MM.1S (cell line): ENCODE data around the gene FGF1.

ENCODE experiments used
- DNase-seq: peaks from one replicate; pipeline ENCODE4 v3.0.0-alpha.2; 2015
- H2AFZ ChIP-seq: fragments of 300-600 bp; sonication (generic); 2 replicates; pipeline ENCODE4 v1.6.0; 2016; ENCODE audit warnings: antibody characterized with exemption, low read length
- H3F3A ChIP-seq: fragments of 300-600 bp; sonication (generic); 2 replicates; pipeline ENCODE4 v1.6.1; 2016; ENCODE audit warnings: mild to moderate bottlenecking, antibody characterized with exemption, low read length, moderate library complexity, mixed read lengths; ENCODE audit not compliant: insufficient read depth
- H3K27ac ChIP-seq: fragments of 300-600 bp; sonication (generic); 2 replicates; pipeline ENCODE4 v1.5.1; 2016; ENCODE audit warnings: mild to moderate bottlenecking, low read length
- H3K27me3 ChIP-seq: fragments of 300-600 bp; sonication (generic); replicated peaks from 2 replicates; pipeline ENCODE4 v1.6.0; 2016; ENCODE audit warnings: low read length; ENCODE audit not compliant: insufficient read depth
- H3K36me3 ChIP-seq: fragments of 300-600 bp; sonication (generic); replicated peaks from 2 replicates; pipeline ENCODE4 v1.6.1; 2016; ENCODE audit warnings: mild to moderate bottlenecking, low read length, mixed read lengths; ENCODE audit not compliant: insufficient read depth
- H3K4me1 ChIP-seq: fragments of 300-600 bp; sonication (generic); 2 replicates; pipeline ENCODE4 v1.6.1; 2016; ENCODE audit warnings: low read length, mixed read lengths
- H3K4me2 ChIP-seq: fragments of 300-600 bp; sonication (generic); 2 replicates; pipeline ENCODE4 v1.6.0; 2016; ENCODE audit warnings: low read depth, low read length
- H3K4me3 ChIP-seq: fragments of 300-600 bp; sonication (generic); 2 replicates; pipeline ENCODE4 v1.5.1; 2016; ENCODE audit warnings: low read length, mixed read lengths
- H3K79me2 ChIP-seq: fragments of 300-600 bp; sonication (generic); 2 replicates; pipeline ENCODE4 v1.6.1; 2016; ENCODE audit warnings: mixed run types, low read length, mixed read lengths
- H3K9ac ChIP-seq: fragments of 300-600 bp; sonication (generic); 2 replicates; pipeline ENCODE4 v1.6.1; 2016; ENCODE audit warnings: low read length, mixed read lengths
- H3K9me2 ChIP-seq: fragments of 300-600 bp; sonication (generic); replicated peaks from 2 replicates; pipeline ENCODE4 v1.6.1; 2016; ENCODE audit warnings: mild to moderate bottlenecking, low read length, mixed read lengths; ENCODE audit not compliant: insufficient read depth
- H3K9me3 ChIP-seq: fragments of 300-600 bp; sonication (generic); replicated peaks from 2 replicates; pipeline ENCODE4 v1.6.1; 2016; ENCODE audit warnings: mild to moderate bottlenecking, low read length, mixed read lengths; ENCODE audit not compliant: insufficient read depth
- H4K20me1 ChIP-seq: fragments of 300-600 bp; sonication (generic); 2 replicates; pipeline ENCODE4 v1.6.1; 2016; ENCODE audit warnings: mild to moderate bottlenecking, low read length, moderate library complexity, mixed read lengths; ENCODE audit not compliant: insufficient read depth
- EZH2 ChIP-seq: fragments of 300-600 bp; sonication (generic); optimal IDR thresholded peaks from 2 replicates; pipeline ENCODE3; 2017; ENCODE audit warnings: low read depth, mild to moderate bottlenecking, antibody characterized with exemption, low read length, mixed read lengths
- EZH2phosphoT487 ChIP-seq: fragments of 300-600 bp; sonication (generic); IDR thresholded peaks from 2 replicates; pipeline ENCODE4 v1.6.1; 2018; ENCODE audit warnings: antibody characterized with exemption, low read length
- TF ChIP-seq, protein P1 (sequence below): fragments of 300-600 bp; sonication (generic); IDR thresholded peaks from 2 replicates; pipeline ENCODE4 v1.5.1; 2016; ENCODE audit warnings: antibody characterized with exemption, low read length, mixed read lengths

The FGF1 gene

DNA sequence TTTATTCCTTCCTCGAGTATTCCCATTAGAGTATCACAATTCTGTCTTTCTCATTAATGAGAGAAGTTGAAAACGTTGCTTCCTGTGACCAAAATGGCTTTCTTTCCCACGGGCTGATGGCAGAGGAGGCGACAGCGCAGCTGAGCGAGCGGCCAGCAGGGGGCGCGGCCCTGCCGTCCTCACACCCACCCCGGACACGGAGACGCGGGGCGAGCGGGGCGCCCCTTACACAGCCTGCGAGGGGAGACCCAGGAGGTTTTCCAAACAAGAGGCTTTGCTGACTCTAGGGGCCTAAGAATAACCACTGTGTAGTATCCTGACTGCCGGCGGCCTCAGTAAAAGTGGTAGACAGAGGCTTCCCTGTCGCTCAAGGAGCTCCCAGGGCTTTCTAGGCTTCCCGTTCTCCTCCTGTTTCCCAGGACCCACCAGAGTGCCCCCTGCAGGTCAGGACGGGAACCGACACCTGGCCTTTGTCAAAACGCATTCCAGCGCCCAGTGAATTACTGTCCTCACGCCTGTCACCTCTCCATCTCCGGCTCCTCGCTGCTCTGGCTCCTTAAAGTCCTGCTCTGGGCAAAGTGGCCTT, 27.3 kb upstream of the FGF1 start:
- Histone ChIP-seq H3K79me2 (no peaks in the 10 kb centered on the region), H3K4me3 (peak overlapping the region; percentile 59), H3K9ac (no peak overlapping the region), H3K4me1 (no peaks in the 10 kb centered on the region), H2AFZ (peak overlapping the region; percentile 58), H3K27me3 (no peaks in the 10 kb centered on the region), H3F3A (no peaks in the 10 kb centered on the region), H3K9me3 (no peaks in the 10 kb centered on the region), H3K4me2 (peak overlapping the region; percentile 61), H3K9me2 (no peaks in the 10 kb centered on the region), H3K36me3 (no peaks in the 10 kb centered on the region), H4K20me1 (no peaks in the 10 kb centered on the region), H3K27ac (no peak overlapping the region)
- DNase-seq = peak; percentile 86
- TF ChIP-seq EZH2phosphoT487 = no peak
- TF ChIP-seq, protein P1, sequence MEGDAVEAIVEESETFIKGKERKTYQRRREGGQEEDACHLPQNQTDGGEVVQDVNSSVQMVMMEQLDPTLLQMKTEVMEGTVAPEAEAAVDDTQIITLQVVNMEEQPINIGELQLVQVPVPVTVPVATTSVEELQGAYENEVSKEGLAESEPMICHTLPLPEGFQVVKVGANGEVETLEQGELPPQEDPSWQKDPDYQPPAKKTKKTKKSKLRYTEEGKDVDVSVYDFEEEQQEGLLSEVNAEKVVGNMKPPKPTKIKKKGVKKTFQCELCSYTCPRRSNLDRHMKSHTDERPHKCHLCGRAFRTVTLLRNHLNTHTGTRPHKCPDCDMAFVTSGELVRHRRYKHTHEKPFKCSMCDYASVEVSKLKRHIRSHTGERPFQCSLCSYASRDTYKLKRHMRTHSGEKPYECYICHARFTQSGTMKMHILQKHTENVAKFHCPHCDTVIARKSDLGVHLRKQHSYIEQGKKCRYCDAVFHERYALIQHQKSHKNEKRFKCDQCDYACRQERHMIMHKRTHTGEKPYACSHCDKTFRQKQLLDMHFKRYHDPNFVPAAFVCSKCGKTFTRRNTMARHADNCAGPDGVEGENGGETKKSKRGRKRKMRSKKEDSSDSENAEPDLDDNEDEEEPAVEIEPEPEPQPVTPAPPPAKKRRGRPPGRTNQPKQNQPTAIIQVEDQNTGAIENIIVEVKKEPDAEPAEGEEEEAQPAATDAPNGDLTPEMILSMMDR = peak; percentile 94
- no peak for TF ChIP-seq EZH2

DNA sequence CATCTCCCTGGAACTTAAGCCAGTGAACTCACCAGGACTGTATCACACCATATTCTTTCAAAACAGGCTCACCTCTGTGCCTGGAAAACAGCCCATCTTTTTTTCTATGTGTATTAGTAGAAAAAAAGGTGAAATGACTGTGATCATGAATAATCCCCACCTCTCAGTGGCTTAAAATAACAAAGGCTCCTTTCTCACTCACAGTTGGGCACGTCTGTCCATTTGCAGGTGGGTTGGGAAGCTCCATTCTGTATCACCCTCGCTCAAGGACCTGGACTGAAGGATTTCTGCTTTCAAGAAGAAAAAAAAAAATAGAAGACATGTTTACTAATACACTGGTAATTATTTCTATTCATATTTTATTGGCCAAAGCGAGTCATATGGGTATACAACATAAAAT, 17.3 kb upstream of the FGF1 start:
- TF ChIP-seq EZH2 = no peak
- TF ChIP-seq, protein P1 = no peak
- no peak for TF ChIP-seq EZH2phosphoT487
- Histone ChIP-seq H3K9me3 (no peaks in the 10 kb centered on the region), H3K4me3 (no peak overlapping the region), H3K27me3 (no peaks in the 10 kb centered on the region), H3K4me2 (no peak overlapping the region), H3K9ac (no peak overlapping the region), H3K9me2 (no peaks in the 10 kb centered on the region), H3F3A (no peaks in the 10 kb centered on the region), H3K4me1 (no peaks in the 10 kb centered on the region), H2AFZ (no peak overlapping the region), H4K20me1 (no peaks in the 10 kb centered on the region), H3K36me3 (no peaks in the 10 kb centered on the region), H3K27ac (no peak overlapping the region), H3K79me2 (no peaks in the 10 kb centered on the region)
- no peak for DNase-seq

DNA sequence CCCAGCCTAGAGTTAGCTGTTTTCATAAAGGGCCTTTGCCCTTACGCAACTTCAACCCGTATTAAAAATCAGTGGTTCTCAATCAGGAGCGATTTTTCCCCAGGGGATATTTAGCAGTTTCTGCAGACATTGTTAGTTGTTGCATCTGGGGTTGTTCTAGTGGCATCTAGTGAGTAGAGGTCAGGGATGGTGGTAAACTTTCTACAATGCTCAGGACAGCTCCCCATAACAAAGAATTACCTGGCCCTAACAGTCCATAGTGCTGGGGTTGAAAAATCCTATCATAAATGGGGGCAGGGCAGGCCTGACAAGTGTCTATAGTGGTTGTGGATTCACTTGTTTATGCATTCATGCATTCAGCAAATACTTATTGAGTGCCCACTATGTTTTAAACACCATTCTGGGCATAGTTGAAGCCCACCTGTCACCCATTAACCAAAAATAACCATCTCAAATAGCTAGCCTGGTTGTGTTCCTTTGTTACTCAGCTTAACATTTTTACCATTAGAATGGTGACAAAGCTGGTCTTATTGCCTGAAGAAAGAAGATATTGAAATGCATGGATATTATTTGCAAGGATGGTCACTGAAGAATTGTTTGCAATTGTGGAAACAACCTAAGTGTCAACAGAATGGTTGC, 15.9 kb upstream of the FGF1 start:
- no peaks in the 10 kb centered on the region for H3K4me1 ChIP-seq
- H2AFZ ChIP-seq = no peak overlapping the region
- no peak overlapping the region for H3K4me2 ChIP-seq
- H3K36me3 ChIP-seq = no peaks in the 10 kb centered on the region
- H3F3A ChIP-seq = no peaks in the 10 kb centered on the region
- H3K27ac ChIP-seq = no peak overlapping the region
- no peaks in the 10 kb centered on the region for H3K9me2 ChIP-seq
- no peak overlapping the region for H3K4me3 ChIP-seq
- H4K20me1 ChIP-seq = no peaks in the 10 kb centered on the region
- H3K27me3 ChIP-seq = no peaks in the 10 kb centered on the region
- H3K79me2 ChIP-seq = no peaks in the 10 kb centered on the region
- no peaks in the 10 kb centered on the region for H3K9me3 ChIP-seq
- DNase-seq = no peak
- TF ChIP-seq, protein P1 = no peak
- no peak for TF ChIP-seq EZH2phosphoT487
- no peak for TF ChIP-seq EZH2
- H3K9ac ChIP-seq = no peak overlapping the region
